ENCODE measurements around the gene CLEC16A. TPM values are rescaled to one million over a fixed set of nuclear protein-coding genes. Genes with fewer than 3 reads are reported as not detected.
A peak's percentile ranks its signal among the peaks of the same experiment; 100 is the strongest.

The CLEC16A gene
- total and polyA plus RNA-seq, 4 donors, result 14.3 to 44.4 (median 26.4) TPM

- H3K27me3 ChIP-seq (ENCODE audit: control insufficient read depth in 3 of 3, insufficient read depth in 3 of 3, low read length in 2 of 3), result no peaks in the 10 kb centered on the region
- no peak overlapping the region for H3K4me3 ChIP-seq
- H3K9ac ChIP-seq (ENCODE audit: insufficient read depth in 1 of 2, low read length in 2 of 2), result no peak overlapping the region
- no peak for DNase-seq
- H3K4me1 ChIP-seq (ENCODE audit: control insufficient read depth in 5 of 5, insufficient read depth in 5 of 5, low read length in 5 of 5), result peaks cover 0 to 39% (median 14%) of the 10 kb centered on the region in 5 donors
- no peaks in the 10 kb centered on the region for H3K9me3 ChIP-seq (ENCODE audit: control insufficient read depth in 4 of 4, insufficient read depth in 3 of 4, low read length in 3 of 4)
- no peak for ATAC-seq (ENCODE audit: insufficient read depth, low FRiP score)
- H3K36me3 ChIP-seq (ENCODE audit: control insufficient read depth in 4 of 4, insufficient read depth in 4 of 4, low read length in 4 of 4), result peaks cover 4 to 24% (median 8%) of the 10 kb centered on the region in 4 donors
- peak overlapping the region in 1 of 2 donors; percentile 4 for H3K27ac ChIP-seq (ENCODE audit: low read depth in 1 of 2, low read length in 1 of 2)
- WGBS, 2 donors, result 87 to 91% methylated on average over 8 of the region's 8 CpGs
- no peak for TF ChIP-seq CTCF (IDR thresholded peaks at IDR 0.05; ENCODE audit: control extremely low read depth, extremely low read depth)
These were observed 38.8 kb downstream of the CLEC16A start for GRCh38 chr16:10983159-10983558.

GRCh38 chr16:10984509-10984908 lies 40.1 kb downstream of the CLEC16A start:
- Histone ChIP-seq H3K4me1 (ENCODE audit: control insufficient read depth in 5 of 5, insufficient read depth in 5 of 5, low read length in 5 of 5) (peaks cover 0 to 26% (median 4%) of the 10 kb centered on the region in 5 donors), H3K36me3 (ENCODE audit: control insufficient read depth in 4 of 4, insufficient read depth in 4 of 4, low read length in 4 of 4) (peaks cover 4 to 26% (median 8%) of the 10 kb centered on the region in 4 donors), H3K9me3 (ENCODE audit: control insufficient read depth in 4 of 4, insufficient read depth in 3 of 4, low read length in 3 of 4) (no peaks in the 10 kb centered on the region), H3K9ac (ENCODE audit: insufficient read depth in 1 of 2, low read length in 2 of 2) (no peak overlapping the region), H3K4me3 (no peak overlapping the region), H3K27me3 (ENCODE audit: control insufficient read depth in 3 of 3, insufficient read depth in 3 of 3, low read length in 2 of 3) (no peaks in the 10 kb centered on the region), H3K27ac (ENCODE audit: low read depth in 1 of 2, low read length in 1 of 2) (no peak overlapping the region)
- TF ChIP-seq CTCF (IDR thresholded peaks at IDR 0.05; ENCODE audit: control extremely low read depth, extremely low read depth), result no peak
- ATAC-seq (ENCODE audit: insufficient read depth, low FRiP score), result no peak
- 85 to 95% methylated on average over 6 of the region's 6 CpGs for WGBS, 2 donors
- DNase-seq, result no peak

GRCh38 chr16:10987361-10988163 lies 43.2 kb downstream of the CLEC16A start:
- H3K9me3 ChIP-seq (ENCODE audit: control insufficient read depth in 4 of 4, insufficient read depth in 3 of 4, low read length in 3 of 4), result no peaks in the 10 kb centered on the region
- H3K9ac ChIP-seq (ENCODE audit: insufficient read depth in 1 of 2, low read length in 2 of 2), result no peak overlapping the region
- H3K36me3 ChIP-seq (ENCODE audit: control insufficient read depth in 4 of 4, insufficient read depth in 4 of 4, low read length in 4 of 4), result peaks cover 4 to 25% (median 7%) of the 10 kb centered on the region in 4 donors
- peaks cover 0 to 4% (median 1%) of the 10 kb centered on the region in 5 donors for H3K4me1 ChIP-seq (ENCODE audit: control insufficient read depth in 5 of 5, insufficient read depth in 5 of 5, low read length in 5 of 5)
- no peak for ATAC-seq (ENCODE audit: insufficient read depth, low FRiP score)
- no peak for DNase-seq
- no peaks in the 10 kb centered on the region for H3K27me3 ChIP-seq (ENCODE audit: control insufficient read depth in 3 of 3, insufficient read depth in 3 of 3, low read length in 2 of 3)
- H3K27ac ChIP-seq (ENCODE audit: low read depth in 1 of 2, low read length in 1 of 2), result no peak overlapping the region
- WGBS, 2 donors, result 43 to 74% methylated on average over 11 of the region's 11 CpGs
- no peak for TF ChIP-seq CTCF (IDR thresholded peaks at IDR 0.05; ENCODE audit: control extremely low read depth, extremely low read depth)
- H3K4me3 ChIP-seq, result no peak overlapping the region

Data from lung (tissue), 12 donors.